Measurements from ENCODE around the gene AGO1.

- TF ChIP-seq CTCF (IDR thresholded peaks at IDR 0.05) (no peak), POLR2A (IDR thresholded peaks at IDR 0.05) (no peak)
Measured at GRCh38 chr1:35884934-35885333, 1.9 kb downstream of the AGO1 start.

Data from tibial nerve (tissue), 3 donors.